ENCODE data around the gene STRN4.

The STRN4 gene

GRCh38 chr19:46725036-46725820, 21.0 kb downstream of the STRN4 start:
- no peak for DNase-seq (ENCODE audit: low read depth in 2 of 2)

- no peak for DNase-seq (ENCODE audit: low read depth in 2 of 2)
These were observed 21.8 kb downstream of the STRN4 start for GRCh38 chr19:46724468-46724867.

- DNase-seq (ENCODE audit: low read depth in 2 of 2) = no peak
These were observed 22.8 kb downstream of the STRN4 start for GRCh38 chr19:46723471-46723870.

- no peak for DNase-seq (ENCODE audit: low read depth in 2 of 2)
These were observed 23.2 kb downstream of the STRN4 start for GRCh38 chr19:46723023-46723461.

DNA sequence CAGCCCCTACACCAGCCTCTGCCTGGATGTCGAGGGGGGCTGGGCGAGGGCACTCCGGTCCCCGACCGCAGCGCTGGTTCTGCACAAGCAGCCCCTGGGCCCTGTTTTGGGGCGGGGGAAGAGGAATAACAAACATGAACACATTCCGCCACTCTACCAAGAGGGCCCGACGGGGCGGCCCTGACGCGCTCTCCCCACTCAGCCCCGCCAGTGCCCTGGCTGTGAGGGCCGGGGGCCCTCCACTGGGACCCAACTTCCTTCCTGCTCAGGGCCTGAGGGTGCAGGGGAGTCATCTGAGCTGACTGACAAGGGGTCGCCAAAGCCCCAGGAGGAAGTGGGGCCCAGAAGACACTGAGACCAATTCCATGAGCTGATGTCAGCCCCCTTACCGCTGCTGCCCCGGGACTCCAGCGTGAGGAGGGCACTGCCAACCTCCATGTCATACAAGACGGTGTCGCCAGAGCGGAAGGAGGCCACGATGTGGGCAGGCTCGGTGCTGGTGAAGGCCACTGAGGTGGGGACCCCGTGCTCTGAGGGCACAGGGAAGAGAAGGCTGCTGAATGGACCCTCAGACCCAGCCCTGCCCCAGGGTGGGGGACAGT, 23.7 kb downstream of the STRN4 start:
- DNase-seq (ENCODE audit: low read depth in 2 of 2) = no peak

GRCh38 chr19:46722004-46722380, 24.3 kb downstream of the STRN4 start:
- DNase-seq (ENCODE audit: low read depth in 2 of 2) = no peak

GRCh38 chr19:46721269-46722003, 24.8 kb downstream of the STRN4 start:
- DNase-seq (ENCODE audit: low read depth in 2 of 2) = no peak

DNA sequence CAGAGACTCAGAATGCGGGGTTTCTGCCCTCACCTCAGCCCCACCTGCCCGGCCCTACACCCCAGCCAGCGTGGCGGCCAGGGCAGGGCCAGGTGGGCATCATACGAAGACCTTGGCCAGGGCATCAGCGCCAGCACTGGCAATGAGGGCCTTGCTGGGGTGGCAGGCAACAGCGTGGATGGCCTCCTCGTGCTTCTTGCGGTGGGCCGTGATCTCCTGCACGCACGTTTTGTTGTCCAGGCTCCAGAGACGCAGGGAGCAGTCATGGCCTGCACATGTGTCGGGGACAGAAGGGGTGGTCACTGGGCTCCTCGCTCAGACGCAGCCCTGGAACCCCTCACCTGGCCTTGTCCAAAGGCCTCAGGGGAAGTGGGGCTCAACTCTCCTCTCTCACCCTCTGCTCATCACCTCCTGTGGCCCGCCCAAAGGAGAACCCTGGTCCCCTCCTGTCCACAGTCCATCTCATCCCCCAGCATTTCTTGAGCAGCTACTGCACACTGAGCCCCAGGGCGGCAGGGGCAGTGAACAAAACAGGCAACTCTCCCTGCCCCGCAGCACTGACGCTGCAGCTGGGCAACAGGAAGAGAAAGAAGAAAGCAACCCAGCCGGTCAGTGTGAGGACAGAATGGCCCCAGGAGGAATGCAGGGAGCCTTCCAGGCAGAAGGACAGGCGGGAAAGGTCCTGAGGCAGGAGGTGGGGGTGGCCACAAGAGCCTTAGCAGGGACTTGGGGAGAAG, 25.6 kb downstream of the STRN4 start:
- no peak for DNase-seq (ENCODE audit: low read depth in 2 of 2)

DNA sequence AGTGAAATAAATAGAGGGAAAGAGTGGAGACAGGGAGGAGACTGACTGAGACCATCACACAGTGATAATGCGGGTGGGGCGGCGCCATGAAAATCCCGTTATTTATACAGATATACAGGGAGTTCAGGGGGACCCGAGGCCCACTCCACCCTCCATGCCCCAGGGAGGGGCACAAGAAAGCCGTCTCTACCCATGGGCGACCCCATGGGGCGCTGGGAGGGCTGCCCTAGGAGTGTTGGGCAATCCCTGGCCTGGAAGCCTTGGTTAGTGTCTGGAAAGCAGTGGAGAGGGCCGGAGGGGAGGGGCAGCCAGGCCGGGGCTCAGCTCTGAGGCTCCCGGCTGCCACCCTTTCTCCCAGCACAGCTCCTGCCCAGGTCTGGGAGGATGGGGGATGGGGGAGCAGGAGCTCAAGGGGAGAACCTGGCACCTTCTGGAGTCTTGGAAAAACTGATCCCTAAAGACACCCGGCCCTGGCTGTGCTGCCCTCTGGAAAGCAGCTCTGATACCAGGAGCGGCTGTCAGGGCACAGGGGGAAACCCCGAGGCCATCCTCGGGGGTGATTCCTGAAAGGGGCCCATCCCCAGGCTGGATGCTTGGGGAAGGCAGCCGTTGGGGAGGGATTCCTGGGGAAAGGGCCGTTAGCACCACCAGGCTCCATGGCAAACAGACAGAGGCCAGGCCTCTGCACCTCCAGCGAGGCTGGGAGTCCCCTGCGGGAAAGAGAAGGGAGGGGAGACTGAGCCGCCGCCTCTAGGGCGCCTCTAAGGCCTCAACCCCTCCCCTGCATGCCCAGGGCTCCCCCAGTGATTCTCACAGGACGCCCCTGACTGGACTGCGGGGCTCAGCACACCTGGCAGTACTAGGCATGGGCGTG, 26.4 kb downstream of the STRN4 start:
- no peak for DNase-seq (ENCODE audit: low read depth in 2 of 2)

DNA sequence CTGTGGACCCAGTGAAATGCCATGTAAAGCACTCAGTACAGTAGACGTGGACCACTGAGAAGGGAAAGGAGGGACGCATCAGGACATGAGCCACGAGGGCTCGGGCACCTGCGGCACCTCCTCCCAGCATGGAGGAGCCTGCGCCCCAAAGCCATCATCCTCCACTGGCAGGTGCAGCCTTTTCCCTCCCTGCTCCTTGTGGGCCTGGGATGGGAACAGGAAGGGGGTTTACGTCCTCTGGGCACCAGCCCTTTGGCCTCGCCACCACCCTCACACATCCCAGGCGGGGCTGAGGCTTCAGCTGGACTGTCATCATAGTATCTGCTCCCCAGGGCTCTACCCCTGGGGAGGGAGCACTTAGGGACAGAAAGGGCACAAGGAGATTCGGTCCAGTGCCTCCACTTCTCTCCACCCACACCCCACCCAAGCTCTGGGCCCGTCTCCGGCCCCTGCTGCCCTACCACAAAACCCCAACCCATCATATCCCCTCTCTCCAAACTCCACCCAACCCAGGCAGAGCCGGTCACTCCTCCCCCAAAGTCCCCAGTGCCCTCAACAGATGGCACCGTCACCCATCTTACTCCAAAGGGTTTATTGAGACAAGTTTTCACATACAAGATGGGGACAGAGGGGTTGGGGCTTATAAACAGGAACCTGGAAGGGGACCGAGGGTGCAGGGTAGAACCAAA, 27.2 kb downstream of the STRN4 start:
- no peak for DNase-seq (ENCODE audit: low read depth in 2 of 2)

DNA sequence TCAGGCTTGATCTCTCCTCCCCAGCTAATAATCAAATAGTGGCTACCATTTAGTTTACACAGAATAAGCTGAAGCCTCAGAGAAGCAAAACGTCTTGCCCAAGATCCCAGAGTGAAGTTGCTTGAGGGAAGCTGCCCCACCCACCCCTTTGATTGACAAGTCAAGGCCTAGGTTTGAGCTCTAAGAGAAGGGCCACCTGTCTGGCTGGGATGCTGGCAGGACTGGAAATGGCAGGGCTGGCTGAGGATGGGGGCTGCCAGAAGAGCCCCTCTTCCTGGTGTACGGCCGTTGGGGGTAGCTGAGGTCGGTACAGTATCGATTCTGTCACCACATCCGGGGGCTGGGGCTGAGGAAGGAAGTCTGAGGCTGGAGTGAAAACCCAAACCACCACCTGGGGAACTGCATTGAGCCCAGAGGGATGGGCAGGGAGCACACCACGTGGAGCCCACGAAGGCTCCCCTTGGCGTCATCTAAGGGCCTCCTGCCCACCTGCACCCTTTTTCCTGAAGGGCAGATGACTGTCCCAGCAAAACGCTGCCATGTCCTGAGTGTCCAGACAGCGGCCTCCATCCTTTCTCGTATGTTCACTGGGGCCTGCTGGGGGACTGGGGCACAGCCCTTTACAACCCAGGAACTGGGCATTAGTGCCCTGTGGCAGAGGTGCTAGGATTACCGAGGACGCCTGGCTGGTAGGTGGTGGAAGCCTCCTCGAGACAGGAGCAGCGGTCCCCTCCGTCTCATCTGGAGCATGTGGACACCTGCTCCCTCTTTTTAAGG, 27.9 kb downstream of the STRN4 start:
- DNase-seq (ENCODE audit: low read depth in 2 of 2) = peak; percentile 37 to 57

- DNase-seq (ENCODE audit: low read depth in 2 of 2) = no peak
These were observed 28.5 kb downstream of the STRN4 start for GRCh38 chr19:46717716-46718143.

DNA sequence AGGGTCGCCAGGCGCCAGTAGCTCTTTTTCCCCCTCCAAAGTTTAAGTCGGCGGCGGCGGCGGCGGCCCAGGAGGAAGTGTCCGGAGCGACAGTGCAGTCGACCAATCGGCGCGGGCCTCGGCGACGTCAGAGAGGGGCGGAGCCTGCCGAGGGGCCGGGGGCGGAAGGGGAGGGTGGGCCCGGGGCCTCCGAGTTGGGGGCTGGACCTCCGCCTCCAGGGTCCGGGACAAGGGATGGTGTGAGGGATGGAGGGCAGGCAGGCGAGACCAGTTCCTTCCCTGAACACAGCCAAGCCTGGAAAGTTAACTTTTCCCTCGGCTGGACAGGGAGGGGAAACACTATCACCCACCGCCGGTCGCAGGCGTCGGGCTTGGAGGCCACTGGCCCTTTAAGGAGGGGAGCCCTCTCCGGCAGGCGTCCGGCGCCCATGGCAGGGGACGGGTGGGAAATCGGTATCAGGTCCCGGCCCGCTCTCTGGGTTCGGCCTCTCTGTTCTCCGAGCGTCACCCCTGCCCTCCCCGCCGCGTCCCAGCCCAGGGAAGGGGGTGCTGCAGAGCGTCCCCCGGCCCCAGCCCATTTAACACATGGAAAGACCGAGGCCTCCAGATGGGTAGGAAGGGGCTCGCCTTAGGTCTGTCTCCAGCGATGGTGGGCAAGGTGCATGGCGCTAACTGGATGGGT, 29.1 kb downstream of the STRN4 start, which contains the start of gene PRKD2:
Gene PRKD2, minus strand, starts transcription at position 81 of the 682 bp plus-strand sequence. CDS start 744 bp downstream, outside the sequence.
- peak; percentile 83 to 86 for DNase-seq (ENCODE audit: low read depth in 2 of 2)

DNA sequence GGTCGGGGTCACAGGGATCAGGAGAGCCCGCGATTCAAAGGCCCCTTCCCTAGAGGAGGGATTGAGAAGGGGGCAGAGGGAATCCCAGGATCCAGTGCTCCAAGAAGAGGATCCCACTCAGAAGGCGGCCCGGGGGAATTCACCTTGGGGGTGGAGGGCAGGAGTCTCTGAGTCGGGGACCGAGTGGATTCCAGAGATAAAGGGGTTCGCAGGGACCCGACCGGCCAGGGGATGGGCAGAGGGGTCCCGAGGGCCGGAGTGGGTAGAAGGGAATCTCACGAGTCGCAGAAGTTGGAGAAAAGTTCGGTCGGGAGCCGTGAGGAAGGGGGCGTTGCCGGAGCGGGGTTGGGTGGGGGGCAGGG, 29.6 kb downstream of the STRN4 start:
- DNase-seq (ENCODE audit: low read depth in 2 of 2) = no peak

DNA sequence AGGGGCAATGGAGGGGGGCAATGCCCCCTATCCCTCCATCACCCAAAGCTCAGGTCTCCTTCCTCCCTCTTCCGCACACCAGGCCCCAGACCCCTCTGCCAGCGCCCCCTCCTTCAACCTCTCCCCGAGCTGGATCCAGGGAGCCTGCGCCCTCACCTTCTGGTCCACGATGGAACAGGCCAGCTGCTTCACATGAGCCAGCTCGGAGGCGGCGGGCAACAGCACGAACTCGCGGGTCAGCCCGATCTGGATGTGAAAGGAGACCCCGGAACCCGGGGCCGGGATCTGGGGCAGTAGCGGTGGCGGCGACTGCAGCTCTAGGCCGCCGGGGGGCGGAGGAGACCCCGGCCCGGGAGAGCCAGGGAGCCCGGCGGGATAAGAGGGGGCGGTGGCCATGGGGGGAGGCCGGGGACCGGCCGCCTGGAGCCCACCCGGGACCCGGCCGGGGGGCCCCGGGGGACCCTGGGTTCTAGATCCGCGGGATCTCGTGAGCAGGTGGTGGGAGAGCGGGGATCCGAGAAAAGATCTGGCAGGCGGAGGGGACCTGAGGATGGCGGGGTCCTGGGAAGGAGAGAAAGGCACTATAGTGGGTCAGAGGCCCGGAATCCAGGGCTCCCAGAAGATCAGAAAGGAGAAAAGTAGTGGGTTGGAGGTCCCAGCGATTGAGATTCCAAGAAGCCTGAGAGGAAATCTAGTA, 30.1 kb downstream of the STRN4 start:
- no peak for DNase-seq (ENCODE audit: low read depth in 2 of 2)

DNA sequence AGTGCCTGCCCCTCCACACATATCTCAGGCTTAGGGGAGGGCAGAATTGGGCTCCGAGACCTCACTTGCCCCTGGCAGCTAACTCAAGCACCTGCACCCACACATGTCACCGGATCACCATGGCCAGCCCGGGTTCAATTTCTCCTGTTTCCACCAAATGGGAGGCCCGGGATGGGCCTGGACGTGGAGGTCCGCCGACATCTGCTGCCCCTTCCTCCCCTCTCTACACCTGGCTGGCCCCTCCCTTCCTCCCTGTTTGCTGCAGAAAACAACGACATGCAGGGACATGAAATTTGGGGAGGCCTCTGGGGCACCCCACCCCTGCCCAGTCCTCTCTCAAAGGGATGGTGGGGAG, 30.7 kb downstream of the STRN4 start:
- no peak for DNase-seq (ENCODE audit: low read depth in 2 of 2)

DNA sequence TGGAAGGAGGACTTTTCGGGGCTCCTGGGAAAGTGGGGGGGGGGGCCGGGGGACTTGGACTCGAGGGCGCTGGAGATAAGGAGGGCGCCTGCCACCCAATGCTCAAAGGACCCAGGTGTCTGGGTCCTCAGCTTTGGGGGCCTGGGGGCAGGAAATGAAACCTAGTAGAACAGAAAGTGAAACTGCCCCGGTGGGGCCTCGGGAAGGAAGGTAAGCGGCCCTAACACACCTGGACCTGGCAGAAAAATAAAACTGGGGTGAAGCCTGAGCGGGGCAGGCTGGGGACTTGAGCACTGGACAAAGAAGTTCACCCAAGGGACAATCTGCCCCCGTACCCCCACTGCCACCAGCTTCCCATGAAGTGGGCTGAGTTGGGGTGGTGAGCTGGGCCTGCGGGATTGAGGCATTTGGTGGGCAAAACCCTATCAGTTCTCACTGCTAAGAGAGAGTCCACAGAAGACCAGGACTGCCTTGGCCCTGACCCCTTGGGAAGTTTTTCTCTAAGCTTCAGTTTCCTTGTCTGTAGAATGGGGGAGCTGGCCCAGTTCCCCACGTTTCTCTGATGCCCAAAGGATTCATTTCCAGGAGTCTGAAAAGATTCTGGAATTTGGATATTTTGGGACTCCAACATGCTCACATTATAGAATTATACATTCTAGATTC, 31.7 kb downstream of the STRN4 start:
- peak in 1 of 2 donors; percentile 27 for DNase-seq (ENCODE audit: low read depth in 2 of 2)

Data from stimulated activated CD8-positive, alpha-beta memory T cell treated with anti-CD3 and anti-CD28 coated beads, Interleukin-15, amount 100 ng/mL, for 48 hours (primary cell).